Keratinocyte (primary cell): ENCODE results near the gene ZNF747. TPM values are rescaled to one million over a fixed set of nuclear protein-coding genes. Genes with fewer than 3 reads are reported as not detected.
"Not testable (repeated sequence)": the region's sequence is repeated elsewhere in the genome, so short reads cannot be mapped to it uniquely, and the experiment has no call there.

ENCODE experiments used
- DNase-seq: peaks from one replicate; pipeline ENCODE4 v3.0.0-alpha.2; 2011; ENCODE audit warnings: low read depth, missing footprints, low spot score
- FAIRE-seq: peaks from 2 replicates; lab custom pipeline; 2011; peaks lifted over from hg19 to GRCh38; lab: Jason Lieb, UNC
- H2AFZ ChIP-seq: 2 replicates; pipeline ENCODE4 v1.6.0; 2012; ENCODE audit warnings: low read length, control low read depth, inconsistent platforms; ENCODE audit not compliant: control insufficient read depth
- H3K27ac ChIP-seq: 2 replicates; pipeline ENCODE4 v1.5.1; 2011; ENCODE audit warnings: low read length; ENCODE audit not compliant: control insufficient read depth, insufficient read depth
- H3K27me3 ChIP-seq: 3 replicates; pipeline ENCODE4 v1.6.0; 2011; ENCODE audit warnings: low read length; ENCODE audit not compliant: control insufficient read depth, insufficient read depth; ENCODE audit errors: extremely low read depth
- H3K36me3 ChIP-seq, 2 experiments: 2 replicates in 1 of 2; 3 replicates in 1 of 2; pipeline ENCODE4 v1.5.1; 2011; ENCODE audit warnings: low read length in 2 of 2, mild to moderate bottlenecking in 1 of 2; ENCODE audit not compliant: control insufficient read depth in 2 of 2, insufficient read depth in 2 of 2; ENCODE audit errors: extremely low read depth in 1 of 2
- H3K4me1 ChIP-seq: 3 replicates; pipeline ENCODE4 v1.5.1; 2011; ENCODE audit warnings: low read length; ENCODE audit not compliant: control insufficient read depth, insufficient read depth; ENCODE audit errors: extremely low read depth
- H3K4me2 ChIP-seq: 3 replicates; pipeline ENCODE4 v1.6.0; 2011; ENCODE audit warnings: low read depth, low read length; ENCODE audit not compliant: control insufficient read depth, insufficient read depth; ENCODE audit errors: extremely low read depth
- H3K4me3 ChIP-seq, 3 experiments: fragments of 200-600 bp in 1 of 3; sonication (generic) in 1 of 3; 2 replicates in 2 of 3; 3 replicates in 1 of 3; pipeline ENCODE4 v1.5.1; 2011 to 2016; ENCODE audit warnings: low read length in 3 of 3, mild to moderate bottlenecking in 3 of 3, control low read depth in 2 of 3, inconsistent platforms in 1 of 3, low read depth in 1 of 3, mixed read lengths in 1 of 3, mixed run types in 1 of 3, moderate library complexity in 1 of 3; ENCODE audit not compliant: control insufficient read depth in 2 of 3, insufficient read depth in 2 of 3; ENCODE audit errors: extremely low read depth in 1 of 3
- H3K79me2 ChIP-seq: 2 replicates; pipeline ENCODE4 v1.6.0; 2012; ENCODE audit warnings: low read length; ENCODE audit not compliant: control insufficient read depth, insufficient read depth
- H3K9ac ChIP-seq: 3 replicates; pipeline ENCODE4 v1.6.0; 2011; ENCODE audit warnings: low read length; ENCODE audit not compliant: control insufficient read depth, insufficient read depth; ENCODE audit errors: extremely low read depth
- H3K9me1 ChIP-seq: 3 replicates; pipeline ENCODE4 v1.6.0; 2011; ENCODE audit warnings: low read length; ENCODE audit not compliant: control insufficient read depth, insufficient read depth; ENCODE audit errors: extremely low read depth
- H3K9me3 ChIP-seq: 2 replicates; pipeline ENCODE4 v1.5.1; 2012; ENCODE audit warnings: low read depth, low read length; ENCODE audit not compliant: control insufficient read depth
- H4K20me1 ChIP-seq: 3 replicates; pipeline ENCODE4 v1.6.0; 2011; ENCODE audit warnings: low read length; ENCODE audit not compliant: control insufficient read depth, insufficient read depth; ENCODE audit errors: extremely low read depth
- EZH2 ChIP-seq: IDR thresholded peaks from one replicate; pipeline ENCODE4 v1.6.1; 2012; ENCODE audit warnings: inconsistent platforms, mild to moderate bottlenecking, low read length, moderate library complexity
- dilution Hi-C: fragments of 300-500 bp; cut with MboI; formaldehyde crosslinking; loops from one replicate; pipeline ENCODE4 v1.7.0; 2020; ENCODE audit warnings: low sequenced_read_pairs; ENCODE audit not compliant: extremely low pct_ligation_motif_present
- polyA plus RNA-seq, 5 experiments: library from polyadenylated mRNA; depleted of rRNA in 3 of 5; stranded (reverse) in 3 of 5; stranded (forward) in 1 of 5; unstranded in 1 of 5; fragments of >200 nt; gene quantifications; 1 replicate in 1 of 5; 2 replicates in 3 of 5; 3 replicates in 1 of 5; pipeline versions ENCODE4 v1.2.1 to v1.2.3, GENCODE V29; 2011 to 2012; ENCODE audit warnings: missing spikeins in 2 of 5, low read depth in 1 of 5, low replicate concordance in 1 of 5
- TF ChIP-seq, protein P1 (sequence below), 3 experiments: IDR thresholded peaks in 1 of 3; conservative IDR thresholded peaks in 1 of 3; optimal IDR thresholded peaks in 1 of 3; 2 replicates in 2 of 3; 3 replicates in 1 of 3; pipeline versions ENCODE3 to v1.5.1; 2011; ENCODE audit warnings: low read length in 3 of 3, mild to moderate bottlenecking in 3 of 3, moderate library complexity in 2 of 3, control low read depth in 1 of 3, inconsistent platforms in 1 of 3; ENCODE audit not compliant: insufficient read depth in 2 of 3; ENCODE audit errors: extremely low read depth in 1 of 3

ZNF747 gene
- polyA plus RNA-seq, 1 donor (not counting 4 experiments of a cell fraction or from before 2014, with no cell fraction given), result 2.7 TPM

DNA sequence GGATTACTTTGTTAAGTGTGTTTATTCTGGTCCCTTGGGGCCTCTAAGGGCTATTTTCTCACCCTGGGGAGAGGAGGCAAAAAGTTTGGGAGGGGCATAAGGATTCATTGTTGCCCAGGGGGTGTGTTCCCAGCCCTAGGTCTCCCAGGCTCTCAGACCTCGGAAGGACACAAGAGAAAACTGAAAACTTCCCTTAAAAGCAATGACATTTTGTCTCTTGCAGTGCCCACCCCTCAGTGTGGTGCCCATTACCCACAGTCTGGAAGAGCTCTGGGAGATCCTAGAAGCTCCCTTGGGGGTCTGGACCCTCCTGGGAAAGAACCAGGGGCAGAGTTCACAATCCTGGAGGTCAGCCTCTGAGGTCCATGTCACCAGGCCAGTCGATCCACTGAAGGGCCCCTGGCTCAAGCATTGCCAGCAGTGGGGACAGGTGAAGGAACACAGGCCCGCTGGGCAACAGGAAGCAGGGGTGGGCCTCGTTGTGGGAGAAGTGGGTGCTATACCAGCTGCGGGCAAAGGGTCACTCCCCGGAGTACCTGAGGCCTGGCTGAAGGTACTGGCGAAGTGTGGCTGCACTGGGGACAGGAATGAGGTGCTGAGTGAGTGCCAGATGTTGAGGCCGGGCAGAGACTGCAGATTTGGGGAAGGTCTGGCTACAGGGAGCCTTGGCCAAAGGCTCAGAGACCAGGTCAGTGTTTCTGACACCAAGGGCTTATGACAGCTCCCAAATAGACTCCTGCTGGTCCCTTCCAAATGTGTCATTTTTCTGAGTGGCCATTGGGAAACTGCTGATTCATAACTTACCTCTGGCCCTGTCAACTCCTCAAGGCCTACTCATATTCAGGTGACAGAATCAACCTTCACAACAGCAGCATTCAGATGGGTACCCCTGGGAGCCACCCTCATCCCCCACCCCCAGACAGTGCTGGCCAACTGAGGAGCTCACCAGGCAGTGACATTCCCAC, 4.6 kb upstream of the ZNF747 start:
- H2AFZ ChIP-seq, result no peak overlapping the region
- no peaks in the 10 kb centered on the region for H4K20me1 ChIP-seq
- H3K27ac ChIP-seq, result no peak overlapping the region
- no peak overlapping the region for H3K4me3 ChIP-seq
- H3K9me3 ChIP-seq, result no peaks in the 10 kb centered on the region
- FAIRE-seq, result no peak
- no peaks in the 10 kb centered on the region for H3K36me3 ChIP-seq
- H3K27me3 ChIP-seq, result no peaks in the 10 kb centered on the region
- dilution Hi-C loops, result no loop called here
- DNase-seq, result no peak
- H3K4me1 ChIP-seq, result peaks cover 11% of the 10 kb centered on the region
- no peak overlapping the region for H3K9ac ChIP-seq
- H3K79me2 ChIP-seq, result peaks cover 5% of the 10 kb centered on the region
- TF ChIP-seq, protein P1, sequence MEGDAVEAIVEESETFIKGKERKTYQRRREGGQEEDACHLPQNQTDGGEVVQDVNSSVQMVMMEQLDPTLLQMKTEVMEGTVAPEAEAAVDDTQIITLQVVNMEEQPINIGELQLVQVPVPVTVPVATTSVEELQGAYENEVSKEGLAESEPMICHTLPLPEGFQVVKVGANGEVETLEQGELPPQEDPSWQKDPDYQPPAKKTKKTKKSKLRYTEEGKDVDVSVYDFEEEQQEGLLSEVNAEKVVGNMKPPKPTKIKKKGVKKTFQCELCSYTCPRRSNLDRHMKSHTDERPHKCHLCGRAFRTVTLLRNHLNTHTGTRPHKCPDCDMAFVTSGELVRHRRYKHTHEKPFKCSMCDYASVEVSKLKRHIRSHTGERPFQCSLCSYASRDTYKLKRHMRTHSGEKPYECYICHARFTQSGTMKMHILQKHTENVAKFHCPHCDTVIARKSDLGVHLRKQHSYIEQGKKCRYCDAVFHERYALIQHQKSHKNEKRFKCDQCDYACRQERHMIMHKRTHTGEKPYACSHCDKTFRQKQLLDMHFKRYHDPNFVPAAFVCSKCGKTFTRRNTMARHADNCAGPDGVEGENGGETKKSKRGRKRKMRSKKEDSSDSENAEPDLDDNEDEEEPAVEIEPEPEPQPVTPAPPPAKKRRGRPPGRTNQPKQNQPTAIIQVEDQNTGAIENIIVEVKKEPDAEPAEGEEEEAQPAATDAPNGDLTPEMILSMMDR (optimal IDR thresholded peaks at IDR 0.05 in 1 of 3, IDR thresholded peaks at IDR 0.05 in 1 of 3, conservative IDR thresholded peaks at IDR 0.05 in 1 of 3; ENCODE audit: extremely low read depth in 1 of 3, insufficient read depth in 2 of 3, low read length in 3 of 3), result no peak
- no peak for TF ChIP-seq EZH2
- H3K9me1 ChIP-seq, result no peaks in the 10 kb centered on the region
- H3K4me2 ChIP-seq, result no peak overlapping the region

GRCh38 chr16:30536391-30537024, 1.9 kb upstream of the ZNF747 start:
- DNase-seq, H3K9ac ChIP-seq, H3K27me3 ChIP-seq, H3K27ac ChIP-seq, H3K4me3 ChIP-seq, dilution Hi-C loops, H3K9me1 ChIP-seq, H2AFZ ChIP-seq, FAIRE-seq, H4K20me1 ChIP-seq, H3K36me3 ChIP-seq, H3K9me3 ChIP-seq: not testable (repeated sequence)
- peak overlapping the region; percentile 97 for H3K4me2 ChIP-seq
- peaks cover 11% of the 10 kb centered on the region for H3K4me1 ChIP-seq
- H3K79me2 ChIP-seq, result peaks cover 11% of the 10 kb centered on the region
